NCI-H510A treated with DMSO at 0.1 percent for 48 hours (cell line): ENCODE measurements around the gene WSCD1.

Source experiments
- DNase-seq: peaks from one replicate; lab custom pipeline; 2025; lab: John Stamatoyannopoulos, UW

WSCD1 gene

DNA sequence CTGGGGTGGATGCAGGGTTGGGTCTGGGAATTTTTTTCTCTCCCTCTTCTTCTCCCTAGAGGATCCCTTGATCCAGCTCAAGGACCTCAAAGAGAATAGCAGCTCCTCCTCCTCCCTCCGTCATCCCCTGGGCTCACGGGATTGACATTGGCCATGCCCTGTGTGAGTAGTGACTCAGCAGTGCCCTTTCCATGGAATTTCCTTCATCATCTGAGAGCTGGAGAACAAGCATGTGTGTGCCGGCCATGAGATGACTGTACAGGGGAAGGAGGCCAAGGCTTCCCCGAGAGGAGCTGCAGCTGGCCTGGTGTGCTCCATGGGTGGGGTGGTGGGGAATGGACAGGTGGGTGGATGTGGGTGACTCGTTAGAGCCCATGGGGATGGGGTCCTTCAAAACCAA is 8.9 kb upstream of the WSCD1 start:
- no peak for DNase-seq

DNA sequence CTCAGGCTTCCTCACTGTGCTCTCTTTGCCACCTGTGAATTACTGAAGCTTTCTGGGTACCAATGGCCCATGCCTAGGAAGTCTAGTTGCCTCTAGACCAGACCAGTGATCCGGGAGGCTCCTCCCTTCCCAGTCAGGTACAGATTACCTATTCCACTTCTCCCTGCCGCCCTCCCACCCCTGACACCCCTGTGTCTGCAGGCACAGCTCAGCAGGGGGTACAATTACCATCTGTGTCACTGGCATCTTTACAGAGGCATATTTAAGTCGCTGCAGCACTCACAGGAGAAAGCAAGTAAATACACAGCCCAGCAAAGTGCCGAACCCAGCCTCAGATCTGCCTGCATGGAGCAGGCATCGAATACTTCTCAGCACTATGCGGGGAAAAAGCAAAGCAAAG is 5.3 kb upstream of the WSCD1 start:
- DNase-seq, result no peak

DNA sequence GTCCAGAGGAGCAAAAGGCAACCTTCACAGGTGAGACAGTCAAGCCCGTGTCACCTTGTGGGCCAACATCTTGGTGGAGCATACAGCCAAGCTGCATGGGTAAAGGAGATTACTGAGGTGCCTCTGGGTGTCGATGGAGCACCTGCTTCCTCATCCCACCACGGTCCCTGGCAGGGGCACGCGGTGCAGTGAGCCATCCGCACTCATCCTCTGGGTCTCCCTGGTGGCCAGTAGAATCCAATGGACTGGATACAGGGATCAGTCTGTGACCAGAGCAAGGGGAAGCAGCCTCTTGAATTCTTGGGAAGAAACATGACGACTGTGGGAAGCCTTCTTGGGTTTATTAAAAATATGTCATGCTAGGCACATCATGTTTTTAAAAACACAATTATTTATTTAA is 4.8 kb upstream of the WSCD1 start:
- no peak for DNase-seq

DNA sequence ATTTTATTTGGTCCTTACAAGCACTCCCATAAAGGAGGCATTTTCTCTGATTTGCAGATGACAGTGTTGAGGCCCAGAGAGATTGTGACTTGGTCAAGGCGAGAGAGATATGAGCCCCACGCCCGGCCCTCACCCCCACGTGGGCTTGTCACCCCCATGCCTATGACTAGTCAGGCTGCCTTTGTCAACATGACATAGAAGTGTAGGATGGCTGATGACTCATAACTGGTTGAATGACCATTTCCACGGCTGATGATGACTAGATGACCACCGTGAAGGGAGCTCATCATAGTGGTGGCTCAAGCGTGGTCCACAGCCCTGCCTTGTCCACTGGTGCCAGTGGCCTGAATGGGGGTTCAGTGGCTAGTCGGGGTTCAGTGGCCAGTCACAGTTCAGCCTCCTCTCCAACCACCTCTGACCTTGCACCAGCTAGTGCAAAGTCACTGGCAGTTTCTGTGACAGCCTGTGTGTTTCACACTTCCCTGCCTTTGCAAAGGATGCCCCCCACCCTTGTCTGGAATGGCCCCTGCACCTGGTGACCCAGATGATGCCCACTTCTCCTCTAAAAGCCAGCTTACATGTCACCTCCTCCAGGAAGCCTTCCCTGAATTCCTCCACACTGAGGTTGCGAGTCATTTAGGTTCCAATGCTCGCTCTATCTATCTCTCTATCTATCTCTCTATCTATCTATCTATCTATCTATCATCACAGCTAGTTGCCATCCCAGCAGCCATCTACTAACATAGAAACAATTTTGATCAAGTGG is 3.8 kb upstream of the WSCD1 start:
- DNase-seq, result no peak

DNA sequence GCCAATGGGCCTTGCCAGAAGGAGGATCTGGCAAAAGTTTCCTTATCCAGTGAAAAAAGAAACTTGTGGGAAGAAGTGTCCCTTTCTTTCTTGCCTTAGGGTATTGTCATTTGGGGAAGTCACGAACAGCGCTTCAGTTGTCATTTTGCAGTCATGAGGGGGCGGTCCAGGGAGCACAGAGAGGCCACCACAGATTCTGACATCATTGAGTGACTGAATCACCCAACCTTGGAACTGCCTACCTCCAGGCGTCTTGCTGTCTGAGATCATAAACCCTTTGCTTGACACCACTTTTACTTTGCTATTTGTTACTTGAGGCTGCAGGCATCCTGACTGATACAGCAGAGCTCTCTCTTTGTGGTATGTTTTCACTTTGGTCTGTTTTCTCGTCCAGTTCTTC is 3.1 kb upstream of the WSCD1 start:
- DNase-seq, result no peak

DNA sequence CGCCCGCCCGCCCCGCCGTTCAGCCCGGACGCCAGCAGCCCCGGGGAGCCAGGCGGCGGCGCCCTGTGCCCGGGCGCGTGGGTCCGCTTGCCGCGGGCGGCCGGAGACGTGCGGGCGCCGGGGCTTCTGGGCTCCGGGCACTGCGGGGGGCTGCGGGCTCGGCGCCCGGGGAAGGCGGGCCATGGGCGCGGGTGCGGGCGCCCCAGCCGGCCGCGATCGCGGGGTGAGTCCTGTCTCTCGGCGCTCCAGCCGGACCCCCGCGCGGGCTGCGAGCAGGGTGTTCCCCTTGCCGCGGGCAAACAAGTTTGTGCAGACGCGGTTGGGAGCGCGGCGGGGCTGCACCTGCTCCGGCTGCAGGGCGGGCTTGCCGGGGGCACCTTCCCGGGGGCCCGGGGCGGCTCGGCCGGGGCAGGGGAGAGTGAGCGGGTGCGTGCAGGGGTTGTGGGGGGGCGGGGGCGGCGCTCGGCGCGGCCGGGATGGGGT is 292 bp downstream of the WSCD1 start:
- DNase-seq, result no peak

DNA sequence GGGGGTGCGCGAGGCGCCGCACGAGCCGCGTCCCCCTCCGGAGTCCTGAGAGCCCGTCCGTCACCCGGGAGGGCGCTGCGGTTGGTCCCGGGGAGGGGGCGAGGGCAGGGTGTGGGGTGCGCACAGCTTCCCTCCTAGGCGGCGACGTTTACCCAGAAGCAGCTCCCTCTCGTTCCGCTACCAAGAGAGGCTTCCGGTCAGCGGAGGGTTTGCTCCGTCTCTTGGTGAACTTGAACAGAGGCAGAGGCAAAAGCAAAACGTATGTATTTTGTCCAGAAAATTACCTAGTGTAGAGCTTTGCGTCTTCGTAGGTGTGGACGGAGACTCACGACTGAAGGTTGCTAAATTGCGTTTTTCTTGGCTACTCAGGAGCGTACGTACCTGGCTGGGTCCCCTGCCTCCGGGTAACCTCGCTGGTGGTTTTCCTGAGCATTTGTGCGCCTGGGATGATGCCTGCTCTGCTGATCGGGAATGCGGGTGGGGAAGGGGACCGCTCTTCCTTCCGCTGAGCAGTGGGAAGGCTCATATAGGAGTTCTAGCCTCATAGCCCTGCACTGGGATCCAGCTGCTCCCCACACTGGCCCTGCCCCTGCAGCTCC is 833 bp downstream of the WSCD1 start:
- no peak for DNase-seq

DNA sequence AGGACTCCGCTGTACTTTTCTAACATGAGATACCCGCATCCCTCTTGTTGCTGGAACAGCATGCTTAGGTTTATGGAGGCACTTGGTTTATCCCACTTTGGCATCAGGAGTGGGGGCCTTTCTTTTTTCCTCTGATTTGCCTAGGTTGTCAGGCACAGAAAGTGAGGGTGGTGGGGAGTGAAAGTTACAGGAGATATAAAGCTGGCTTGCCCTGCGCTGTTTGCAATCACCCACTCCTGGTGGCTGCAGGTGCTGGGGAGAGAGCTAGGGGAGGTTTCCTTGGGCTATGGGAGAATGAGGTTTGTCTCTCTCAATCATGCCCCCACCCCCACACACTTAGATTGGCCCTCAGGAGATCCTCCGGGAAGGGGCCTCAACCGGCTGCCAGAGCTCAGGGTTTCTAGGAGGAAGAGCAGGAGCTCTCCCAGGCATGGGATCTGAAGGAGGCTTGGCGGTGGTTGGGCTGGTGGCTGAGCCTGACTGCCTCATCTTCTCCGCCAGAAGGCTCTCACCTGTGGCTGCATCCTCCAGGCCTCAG is 1.4 kb downstream of the WSCD1 start:
- no peak for DNase-seq

DNA sequence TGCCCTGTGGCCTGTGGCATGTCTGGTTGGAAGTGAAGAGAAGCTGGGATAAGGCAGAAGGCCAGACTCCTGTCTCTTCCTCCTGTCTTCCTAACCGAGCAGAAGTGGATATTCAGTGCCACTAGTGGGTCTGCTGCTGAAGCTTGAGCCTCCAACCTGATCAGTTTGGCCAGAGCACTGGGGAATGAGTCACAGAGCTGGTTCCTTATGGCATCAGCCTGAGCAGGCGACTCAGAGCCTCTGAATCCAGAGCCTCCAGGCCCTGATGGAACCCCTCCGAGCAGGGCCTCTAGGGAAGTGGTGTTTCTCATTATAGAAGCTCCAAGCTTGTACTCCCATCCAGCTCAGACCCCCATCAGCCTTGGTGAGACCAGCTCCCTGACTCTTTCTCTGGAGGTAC is 2.0 kb downstream of the WSCD1 start:
- no peak for DNase-seq

DNA sequence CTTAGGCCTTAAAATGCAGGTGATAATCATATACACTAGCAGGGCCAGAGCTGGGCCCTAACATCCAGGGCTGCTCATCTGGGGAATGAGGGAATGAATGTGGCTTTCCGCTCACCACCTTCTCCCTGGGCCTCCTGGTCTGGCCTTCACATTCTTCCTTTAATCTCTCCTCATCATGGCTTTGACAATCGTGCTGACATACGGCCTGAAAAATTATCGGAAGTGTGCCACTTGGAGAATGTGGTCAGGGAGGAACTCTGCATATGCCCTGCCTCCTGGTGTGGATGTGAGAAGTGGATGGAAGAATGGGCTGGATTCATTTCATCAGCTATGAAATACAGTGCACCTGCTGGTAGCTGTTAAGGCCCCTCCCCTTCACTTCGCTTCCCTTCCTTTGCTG is 2.4 kb downstream of the WSCD1 start:
- no peak for DNase-seq

DNA sequence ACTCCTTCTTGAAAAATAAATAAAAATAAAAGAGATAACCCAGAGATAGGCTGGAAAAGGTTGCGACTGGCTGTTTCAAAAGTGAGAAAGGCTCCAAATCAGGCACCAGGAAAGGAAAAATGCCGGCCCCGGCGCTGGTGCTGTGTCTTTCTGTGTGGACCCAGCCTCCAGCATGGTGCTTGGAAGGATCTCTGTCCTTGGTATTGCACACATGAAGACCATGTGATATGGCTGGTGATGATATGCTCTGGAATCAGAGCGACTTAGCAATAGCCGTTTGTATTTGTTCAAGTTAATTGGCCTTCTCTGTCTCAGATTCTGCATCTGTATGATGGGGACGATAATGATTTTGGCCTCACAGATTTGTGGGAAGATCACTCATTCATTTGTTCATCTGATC is 3.4 kb downstream of the WSCD1 start:
- no peak for DNase-seq

DNA sequence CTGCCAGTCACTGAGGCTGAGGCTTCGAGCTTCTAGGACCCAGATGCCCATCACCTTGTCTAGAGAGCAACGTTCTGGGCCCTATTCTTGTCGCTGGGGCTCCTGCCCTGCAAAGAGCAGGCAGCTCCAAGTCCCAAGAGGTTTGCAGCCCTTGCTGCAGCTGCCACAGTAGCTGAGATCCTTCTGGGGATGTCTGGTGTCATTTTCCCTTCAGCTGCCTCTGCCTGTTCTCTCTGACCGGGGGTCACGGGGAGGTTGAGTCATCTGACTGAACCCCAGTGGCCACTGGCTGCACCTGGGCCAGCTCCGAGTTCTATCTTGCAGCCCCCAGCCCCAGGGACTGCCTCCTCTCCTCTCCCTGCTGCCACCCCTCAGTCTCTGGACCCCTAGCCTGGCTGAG is 4.9 kb downstream of the WSCD1 start:
- no peak for DNase-seq

DNA sequence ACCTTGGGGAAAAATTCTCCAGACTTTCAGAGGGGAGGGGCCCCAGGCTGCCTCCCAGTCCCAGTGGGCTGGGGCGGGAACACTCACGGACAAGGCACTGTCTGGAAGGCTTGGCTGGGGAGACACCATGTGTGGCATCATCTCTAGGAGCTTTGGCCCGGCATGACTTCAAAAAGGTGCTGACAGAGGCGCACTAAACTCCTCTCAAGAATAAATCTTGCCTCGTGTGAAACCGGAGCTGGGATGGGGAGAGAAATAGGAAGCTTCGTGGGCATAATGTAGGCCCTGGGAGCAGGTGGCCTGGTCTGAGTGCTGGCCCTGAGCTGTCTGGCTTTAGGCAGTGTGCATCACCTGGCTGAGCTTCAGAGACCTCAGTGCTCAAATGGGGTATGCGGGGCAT is 5.7 kb downstream of the WSCD1 start:
- DNase-seq, result no peak

DNA sequence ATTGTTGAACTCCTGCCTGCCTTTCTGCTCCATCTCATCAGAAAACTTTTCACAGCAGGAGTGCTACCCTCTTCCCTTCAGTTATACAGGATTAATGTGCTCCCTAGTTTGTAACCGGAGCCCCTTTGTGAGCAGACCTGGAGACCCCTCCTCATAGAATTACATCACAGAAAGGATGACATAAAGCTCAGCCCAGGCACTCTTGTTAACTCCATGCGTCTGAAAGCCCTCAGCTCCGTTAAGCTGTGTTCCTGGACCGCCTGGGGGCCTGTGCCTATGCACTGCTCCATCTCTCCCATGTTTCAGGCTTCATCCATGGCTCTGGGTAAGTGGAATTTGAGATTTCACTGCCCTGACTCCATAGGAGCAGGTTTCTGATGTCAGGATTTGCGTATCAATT is 7.6 kb downstream of the WSCD1 start:
- DNase-seq, result no peak

DNA sequence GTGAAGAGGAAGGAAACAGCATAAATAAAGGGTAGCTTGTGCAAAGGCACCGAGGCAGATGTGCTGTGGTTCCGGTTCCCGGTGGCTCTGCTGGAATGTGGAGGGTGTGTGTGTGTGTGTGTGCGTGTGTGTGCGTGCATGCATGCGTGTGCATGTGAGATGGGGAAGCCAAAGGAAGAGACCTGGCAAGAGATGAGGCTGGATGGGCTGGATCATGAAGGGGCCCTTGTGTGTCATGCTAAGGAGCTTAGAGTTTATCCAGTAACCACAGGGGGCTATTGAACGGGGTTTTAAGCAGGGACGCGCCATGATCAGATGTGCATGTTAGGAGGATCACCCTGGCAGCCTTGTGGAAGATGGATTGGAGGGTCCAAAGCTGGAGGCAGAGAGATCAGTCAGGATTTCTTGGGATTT is 8.3 kb downstream of the WSCD1 start:
- no peak for DNase-seq

DNA sequence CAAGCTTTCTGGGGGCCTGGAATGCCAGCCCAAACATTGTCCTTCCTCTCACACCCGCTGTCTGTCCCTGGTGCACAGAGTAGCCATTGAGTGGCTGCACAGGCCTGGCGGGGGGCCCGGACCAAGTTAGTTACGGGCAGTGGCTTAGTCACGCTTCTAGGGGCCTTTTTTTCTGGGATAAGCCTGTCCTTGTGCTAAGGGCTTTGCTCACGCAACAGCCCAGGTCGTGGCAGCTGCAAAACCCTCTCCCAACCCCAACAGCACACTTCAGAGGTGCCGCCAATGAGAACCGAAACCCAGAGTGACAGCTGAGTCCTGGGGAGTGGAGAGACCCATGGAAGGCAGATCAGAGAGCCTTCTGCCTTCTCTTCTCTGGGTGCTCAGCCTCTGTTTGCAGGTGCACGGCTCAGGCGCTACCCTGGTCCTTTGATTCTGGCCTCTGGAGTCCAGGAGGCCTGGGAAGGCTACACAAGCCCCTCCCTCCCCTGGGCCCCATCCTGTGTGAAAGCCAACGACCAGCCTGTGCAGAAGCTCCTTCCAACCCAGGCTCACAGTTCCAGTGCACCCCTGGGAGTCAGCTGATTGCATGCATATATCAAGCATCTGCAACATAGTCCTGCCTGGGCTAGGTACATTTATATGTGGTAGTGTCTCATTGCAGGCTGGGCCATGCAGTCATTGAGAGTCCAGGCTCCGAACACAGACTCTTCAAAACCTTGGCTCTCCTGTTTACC is 9.1 kb downstream of the WSCD1 start:
- no peak for DNase-seq

DNA sequence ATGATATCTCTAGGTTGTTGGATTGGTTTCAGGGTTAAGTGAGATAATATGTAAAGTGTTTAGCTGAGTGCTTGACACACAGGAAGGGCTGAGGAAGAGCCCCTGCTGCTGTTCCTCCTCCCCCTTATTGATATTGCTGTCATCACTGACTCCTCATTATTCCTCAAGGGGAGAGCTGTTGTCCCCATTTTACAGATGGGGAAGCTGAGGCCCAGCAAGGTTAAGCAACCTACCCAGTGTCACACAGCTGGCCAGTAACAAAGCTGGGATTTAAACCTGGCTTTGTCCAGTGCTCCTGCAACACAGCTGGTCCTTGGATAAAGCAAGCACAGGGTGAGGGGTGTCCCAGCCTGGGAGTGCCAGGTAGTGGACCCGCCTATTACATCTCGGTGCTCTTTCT is 9.8 kb downstream of the WSCD1 start:
- DNase-seq, result no peak

DNA sequence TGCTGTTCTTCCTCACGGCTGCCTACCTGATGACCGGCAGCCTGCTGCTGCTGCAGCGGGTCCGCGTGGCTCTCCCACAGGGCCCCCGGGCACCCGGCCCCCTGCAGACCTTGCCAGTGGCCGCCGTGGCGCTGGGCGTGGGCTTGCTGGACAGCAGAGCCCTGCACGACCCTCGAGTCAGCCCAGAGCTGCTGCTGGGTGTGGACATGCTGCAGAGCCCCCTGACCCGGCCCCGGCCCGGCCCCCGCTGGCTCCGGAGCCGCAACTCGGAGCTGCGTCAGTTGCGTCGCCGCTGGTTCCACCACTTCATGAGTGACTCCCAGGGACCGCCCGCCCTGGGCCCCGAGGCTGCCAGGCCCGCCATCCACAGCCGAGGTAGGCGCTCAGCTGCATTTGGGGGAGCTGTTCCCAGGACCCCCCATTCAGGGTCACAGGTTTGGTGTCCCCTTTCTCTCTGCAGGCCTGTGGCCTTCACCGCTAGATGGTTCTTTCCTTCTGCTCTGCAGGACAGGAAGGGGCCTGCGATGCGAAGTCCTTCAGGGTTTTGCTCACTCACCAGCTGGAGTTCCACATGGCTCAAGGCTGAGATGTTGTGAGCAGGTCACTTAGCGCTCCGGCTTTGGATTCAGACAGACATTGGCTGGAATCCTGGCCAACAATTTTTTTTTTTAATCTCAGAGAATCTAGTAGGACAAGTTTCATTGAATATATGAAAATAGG is 10.7 kb downstream of the WSCD1 start:
- no peak for DNase-seq

DNA sequence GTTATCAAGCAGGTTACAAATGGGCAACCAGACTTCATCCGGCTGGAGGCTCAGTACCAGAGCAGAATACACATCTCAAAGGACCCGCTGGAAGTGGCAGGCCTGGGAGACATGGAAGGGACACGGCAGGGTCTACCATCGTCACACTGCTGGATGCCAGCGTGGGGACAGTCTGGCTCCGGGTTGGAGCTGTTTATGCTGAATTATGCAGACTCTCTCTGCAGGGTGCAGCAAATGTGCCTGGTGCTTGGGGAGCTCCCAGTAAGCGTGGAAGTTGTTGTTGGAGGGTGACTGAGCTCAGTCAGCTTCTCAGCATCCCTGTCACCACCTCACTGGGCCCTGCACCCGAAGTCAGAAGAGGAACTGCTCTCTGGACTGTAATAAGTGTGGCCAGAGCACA is 12.2 kb downstream of the WSCD1 start:
- DNase-seq, result no peak

DNA sequence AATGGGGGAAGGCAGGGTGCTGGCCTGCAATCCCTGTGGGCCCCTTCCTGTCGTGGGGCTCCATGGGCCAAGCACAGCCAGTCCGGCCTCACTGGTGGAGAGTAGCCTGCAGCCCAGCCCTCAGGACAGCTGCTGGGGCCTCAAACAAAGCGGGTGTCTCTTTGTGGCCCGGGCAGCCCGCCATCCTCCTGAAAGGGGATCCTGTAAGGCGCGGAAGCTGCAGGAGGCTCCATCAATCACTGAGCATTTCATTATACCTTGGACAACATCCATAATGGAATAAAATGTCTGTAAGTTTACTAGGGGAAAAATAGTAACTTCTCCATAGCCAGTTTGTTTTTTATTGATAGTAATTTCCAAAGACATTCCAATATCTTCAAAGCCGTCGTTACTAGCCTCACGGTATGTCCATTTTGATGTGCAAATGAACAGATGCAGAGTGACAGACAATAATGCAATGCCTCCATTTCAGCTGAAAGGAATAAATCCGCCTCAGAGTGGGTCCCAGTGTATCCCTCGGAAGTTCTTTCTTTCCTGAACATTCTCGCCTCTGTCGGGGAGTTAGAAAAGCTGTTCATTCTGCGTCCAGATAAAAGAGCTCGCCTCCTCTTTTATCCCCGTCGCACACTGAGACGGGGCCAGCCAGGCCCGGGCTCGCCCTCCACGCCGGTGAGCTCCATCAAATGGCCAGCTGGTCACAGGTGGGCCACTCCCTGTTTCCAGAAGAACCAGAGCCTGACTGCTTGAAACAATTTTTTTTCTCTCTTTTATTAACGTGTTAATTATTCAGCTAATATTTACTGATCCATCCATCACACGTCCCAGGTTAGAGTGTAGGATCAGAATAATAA is 14.4 kb downstream of the WSCD1 start:
- DNase-seq, result no peak

DNA sequence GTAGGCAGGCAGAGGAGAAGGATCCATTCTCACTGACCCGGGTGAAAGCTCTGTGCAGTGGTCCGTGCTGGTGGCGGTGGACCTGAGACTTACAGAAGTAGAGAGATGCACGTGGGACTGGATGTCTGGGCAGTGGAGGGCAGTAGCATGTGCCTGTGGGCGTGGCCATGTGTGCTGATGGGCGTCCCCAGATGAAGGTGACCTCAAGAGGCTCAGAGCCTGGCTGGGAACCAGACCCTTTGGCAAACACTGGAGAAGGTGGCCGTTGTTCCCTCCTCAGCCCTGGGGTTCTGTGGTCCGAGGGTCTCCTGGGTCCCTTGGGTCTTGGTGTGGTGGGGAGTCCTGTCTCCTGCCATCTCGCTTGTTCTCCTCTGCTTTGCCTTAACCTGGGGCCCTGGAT is 15.6 kb downstream of the WSCD1 start:
- no peak for DNase-seq
